Occipital lobe (tissue), 2 donors: ENCODE data around the gene KRTAP5-10. TPM values are rescaled to one million over a fixed set of nuclear protein-coding genes. Genes with fewer than 3 reads are reported as not detected.
"Not testable (repeated sequence)": the region's sequence is repeated elsewhere in the genome, so short reads cannot be mapped to it uniquely, and the experiment has no call there.

Source experiments
- DNase-seq: peaks from one replicate; lab custom pipeline; 2025; lab: John Stamatoyannopoulos, UW
- total RNA-seq: library from RNA; depleted of rRNA; stranded (reverse); fragments of >200 nt; gene quantifications from one replicate; pipeline ENCODE4 v1.2.3, GENCODE V29; 2014

KRTAP5-10 gene
- total RNA-seq, 1 donor from 2014 or later, result not detected

- not testable (repeated sequence) for DNase-seq
Measured at GRCh38 chr11:71571101-71571850, 5.9 kb downstream of the KRTAP5-10 start.

- no peak for DNase-seq
Measured at GRCh38 chr11:71572811-71573210, 7.4 kb downstream of the KRTAP5-10 start.

- DNase-seq, result no peak
Measured at GRCh38 chr11:71574418-71574817, 9.1 kb downstream of the KRTAP5-10 start.

GRCh38 chr11:71575723-71576424 lies 10.5 kb downstream of the KRTAP5-10 start:
- no peak for DNase-seq

GRCh38 chr11:71576688-71577465 lies 11.5 kb downstream of the KRTAP5-10 start:
- DNase-seq, result not testable (repeated sequence)

- no peak for DNase-seq
Measured at GRCh38 chr11:71577469-71578004, 12.2 kb downstream of the KRTAP5-10 start.

- not testable (repeated sequence) for DNase-seq
Measured at GRCh38 chr11:71579513-71579912, 14.2 kb downstream of the KRTAP5-10 start.

- DNase-seq, result peak; percentile 33
Measured at GRCh38 chr11:71580057-71581003, 15.0 kb downstream of the KRTAP5-10 start.

- DNase-seq, result no peak
Measured at GRCh38 chr11:71581826-71582225, 16.5 kb downstream of the KRTAP5-10 start.

GRCh38 chr11:71582309-71582895 lies 17.0 kb downstream of the KRTAP5-10 start, which contains the start of gene KRTAP5-11:
KRTAP5-11 (minus strand) TSS chr11:71582875; CDS start chr11:71582837, 38 bp downstream.
- no peak for DNase-seq

- DNase-seq, result not testable (repeated sequence)
Measured at GRCh38 chr11:71582969-71583368, 17.6 kb downstream of the KRTAP5-10 start.

GRCh38 chr11:71585673-71586072 lies 20.3 kb downstream of the KRTAP5-10 start:
- not testable (repeated sequence) for DNase-seq

- not testable (repeated sequence) for DNase-seq
Measured at GRCh38 chr11:71588314-71588713, 23.0 kb downstream of the KRTAP5-10 start.

- DNase-seq, result not testable (repeated sequence)
Measured at GRCh38 chr11:71588822-71589545, 23.6 kb downstream of the KRTAP5-10 start.

GRCh38 chr11:71589546-71589920 lies 24.2 kb downstream of the KRTAP5-10 start:
- not testable (repeated sequence) for DNase-seq

- DNase-seq, result not testable (repeated sequence)
Measured at GRCh38 chr11:71603221-71603620, 37.9 kb downstream of the KRTAP5-10 start.

- not testable (repeated sequence) for DNase-seq
Measured at GRCh38 chr11:71604798-71605488, 39.6 kb downstream of the KRTAP5-10 start.

- not testable (repeated sequence) for DNase-seq
Measured at GRCh38 chr11:71606853-71607519, 41.6 kb downstream of the KRTAP5-10 start.
